HG03103 (cell line): Measurements from ENCODE around the gene MBNL1.

Experiments used
- ATAC-seq: cut with Tn5 transposase; IDR thresholded peaks from one replicate; pipeline ENCODE4 v1.9.1; 2021; ENCODE audit warnings: low read depth; ENCODE audit not compliant: unreplicated experiment

Gene MBNL1

DNA sequence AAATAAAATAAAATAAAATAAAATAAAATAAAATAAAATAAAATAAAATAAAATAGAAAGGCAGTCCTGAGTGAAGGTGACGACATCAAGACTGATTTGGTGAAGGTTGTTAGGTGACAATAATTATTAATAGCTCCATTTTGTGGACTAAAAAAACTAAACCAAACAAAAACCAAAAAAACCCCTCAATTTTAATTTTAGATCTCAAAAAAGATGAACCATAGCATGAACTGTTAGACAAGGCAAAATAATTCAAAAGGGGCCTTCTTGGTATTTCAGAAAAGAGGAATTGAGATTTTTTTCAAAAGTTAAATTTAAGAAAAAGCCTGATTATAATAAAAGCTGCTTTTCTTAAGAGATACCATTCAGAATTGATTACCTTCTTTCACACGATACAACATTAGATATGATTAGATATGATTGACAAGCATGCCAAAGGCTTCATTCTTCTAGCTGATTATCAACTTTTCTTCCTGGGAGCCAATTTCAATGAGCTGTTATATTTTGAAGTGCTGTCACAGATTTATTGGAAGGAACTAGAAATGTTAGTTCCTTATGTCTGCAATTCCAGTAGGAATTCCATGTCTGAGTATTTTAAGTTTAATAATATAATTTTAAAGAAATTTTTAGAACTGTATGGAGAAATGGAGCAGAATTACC is 244.7 kb downstream of the MBNL1 start:
- ATAC-seq: no peak
